MCF 10A (cell line): ENCODE data around the gene P2RX7. TPM values are rescaled to one million over a fixed set of nuclear protein-coding genes. Genes with fewer than 3 reads are reported as not detected.

Experiments used
- BruUV-seq: library from RNA; stranded (reverse); fragments of 400-500 nt; replicated peaks from 2 replicates; lab custom pipeline; 2021; lab: Mats Ljungman, UMichigan
- CTCF ChIA-PET: fragments of 300-600 bp; sonication (Branson Sonifier 250); formaldehyde crosslinking; extraction: SDS; loops from one replicate; lab custom pipeline; 2021; ENCODE audit warnings: antibody characterized with exemption, inconsistent platforms; lab: Yijun Ruan, JAX
- POLR2A ChIA-PET: fragments of 300-600, 350-650 bp; sonication (Branson Sonifier 250); formaldehyde crosslinking; extraction: SDS; loops from one replicate; lab custom pipeline; 2020; ENCODE audit warnings: antibody characterized with exemption, inconsistent platforms; lab: Yijun Ruan, JAX
- DNase-seq: peaks from one replicate; pipeline ENCODE4 v3.0.0-alpha.2; 2018; ENCODE audit not compliant: unreplicated experiment
- H3K27ac Mint-ChIP-seq: one replicate; pipeline ENCODE4 v1.8.0; 2022; ENCODE audit warnings: mild to moderate bottlenecking, low read depth, mixed read lengths; ENCODE audit not compliant: unreplicated experiment
- H3K27me3 Mint-ChIP-seq: one replicate; pipeline ENCODE4 v1.8.0; 2022; ENCODE audit warnings: mixed read lengths; ENCODE audit not compliant: insufficient read depth, unreplicated experiment
- H3K36me3 Mint-ChIP-seq: one replicate; pipeline ENCODE4 v1.8.0; 2022; ENCODE audit warnings: mild to moderate bottlenecking, moderate library complexity, mixed read lengths; ENCODE audit not compliant: insufficient read depth, unreplicated experiment
- H3K4me1 Mint-ChIP-seq: one replicate; pipeline ENCODE4 v1.8.0; 2022; ENCODE audit warnings: mixed read lengths; ENCODE audit not compliant: insufficient read depth, unreplicated experiment
- H3K4me3 Mint-ChIP-seq: one replicate; pipeline ENCODE4 v1.8.0; 2022; ENCODE audit warnings: mild to moderate bottlenecking, moderate library complexity, mixed read lengths; ENCODE audit not compliant: unreplicated experiment
- H3K9me3 Mint-ChIP-seq: one replicate; pipeline ENCODE4 v1.8.0; 2022; ENCODE audit warnings: mixed read lengths; ENCODE audit not compliant: unreplicated experiment
- intact Hi-C: fragments of 100-400 bp; cut with micrococcal nuclease; formaldehyde crosslinking; loops from 2 replicates; pipeline ENCODE4 v1.14.1; 2022
- total RNA-seq: library from RNA; stranded (reverse); gene quantifications from 2 replicates; pipeline ENCODE4 v1.2.3, GENCODE V29; 2022
- TF ChIP-seq, protein P1 (sequence below): fragments of 200-600 bp; IDR thresholded peaks from one replicate; pipeline ENCODE4 v1.8.0; 2022; ENCODE audit warnings: antibody characterized with exemption, mild to moderate bottlenecking; ENCODE audit not compliant: unreplicated experiment

P2RX7 gene
- total RNA-seq, 1 experiment from 2014 or later: 0.68 TPM

DNA sequence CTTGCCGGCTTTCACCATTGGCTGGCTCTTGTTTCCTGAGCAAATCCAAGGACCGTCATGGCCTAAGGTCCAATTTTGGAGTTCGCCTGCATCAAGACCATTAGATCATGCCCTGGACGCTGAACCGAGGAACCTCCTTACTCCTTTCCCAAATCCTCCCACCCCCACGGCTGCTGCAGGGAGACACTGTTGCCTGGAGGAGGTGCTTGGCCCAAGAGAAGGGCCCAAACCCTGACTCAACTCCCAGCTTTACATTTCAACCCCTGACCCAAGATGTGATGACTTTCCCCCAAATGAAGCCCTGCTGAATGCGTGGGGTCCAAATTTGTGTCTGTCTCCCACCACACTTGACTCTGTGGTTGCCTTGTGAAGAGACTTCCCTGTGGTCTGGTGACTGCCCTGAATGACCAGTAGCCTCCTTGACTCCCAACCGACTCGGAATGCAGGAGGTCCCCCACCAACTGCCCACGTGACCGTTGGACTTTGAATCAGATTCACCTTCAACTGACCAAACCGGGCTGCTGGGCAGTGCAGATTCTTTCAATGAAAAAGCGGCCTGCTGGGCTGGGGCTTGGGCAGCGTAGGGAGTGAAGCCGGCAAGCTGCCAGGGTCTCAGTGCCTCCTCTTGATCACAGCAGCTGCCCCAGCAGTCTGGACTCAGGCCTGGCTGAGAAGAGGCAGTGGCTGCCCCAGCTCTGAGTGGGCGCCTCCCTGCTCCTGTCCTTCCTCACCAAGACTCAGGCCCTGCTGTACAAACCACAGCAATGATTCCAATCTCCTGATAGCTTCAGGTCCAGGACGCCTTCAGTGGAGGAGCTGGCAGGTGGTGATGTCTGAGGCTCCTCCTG lies 46.9 kb upstream of the P2RX7 start:
- intact Hi-C loops: no loop called here
- no peak for DNase-seq
- ChIA-PET CTCF (interaction anchor here (0.7 to 1.0 kb wide), 2 partner anchors 11 to 439 kb away, joined by 3 to 4 read pairs; no protein-coding TSS in a partner anchor), POLR2A (interaction anchor here (0.7 kb wide), 1 partner anchor 95 kb away, joined by 3 read pairs; no protein-coding TSS in a partner anchor)
- Mint-ChIP-seq H3K4me1 (peaks cover 7% of the 10 kb centered on the region), H3K9me3 (no peaks in the 10 kb centered on the region), H3K36me3 (no peaks in the 10 kb centered on the region), H3K4me3 (no peak overlapping the region), H3K27ac (no peak overlapping the region), H3K27me3 (no peaks in the 10 kb centered on the region)
- no TSS peak for BruUV-seq
- TF ChIP-seq, protein P1, sequence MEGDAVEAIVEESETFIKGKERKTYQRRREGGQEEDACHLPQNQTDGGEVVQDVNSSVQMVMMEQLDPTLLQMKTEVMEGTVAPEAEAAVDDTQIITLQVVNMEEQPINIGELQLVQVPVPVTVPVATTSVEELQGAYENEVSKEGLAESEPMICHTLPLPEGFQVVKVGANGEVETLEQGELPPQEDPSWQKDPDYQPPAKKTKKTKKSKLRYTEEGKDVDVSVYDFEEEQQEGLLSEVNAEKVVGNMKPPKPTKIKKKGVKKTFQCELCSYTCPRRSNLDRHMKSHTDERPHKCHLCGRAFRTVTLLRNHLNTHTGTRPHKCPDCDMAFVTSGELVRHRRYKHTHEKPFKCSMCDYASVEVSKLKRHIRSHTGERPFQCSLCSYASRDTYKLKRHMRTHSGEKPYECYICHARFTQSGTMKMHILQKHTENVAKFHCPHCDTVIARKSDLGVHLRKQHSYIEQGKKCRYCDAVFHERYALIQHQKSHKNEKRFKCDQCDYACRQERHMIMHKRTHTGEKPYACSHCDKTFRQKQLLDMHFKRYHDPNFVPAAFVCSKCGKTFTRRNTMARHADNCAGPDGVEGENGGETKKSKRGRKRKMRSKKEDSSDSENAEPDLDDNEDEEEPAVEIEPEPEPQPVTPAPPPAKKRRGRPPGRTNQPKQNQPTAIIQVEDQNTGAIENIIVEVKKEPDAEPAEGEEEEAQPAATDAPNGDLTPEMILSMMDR: no peak

DNA sequence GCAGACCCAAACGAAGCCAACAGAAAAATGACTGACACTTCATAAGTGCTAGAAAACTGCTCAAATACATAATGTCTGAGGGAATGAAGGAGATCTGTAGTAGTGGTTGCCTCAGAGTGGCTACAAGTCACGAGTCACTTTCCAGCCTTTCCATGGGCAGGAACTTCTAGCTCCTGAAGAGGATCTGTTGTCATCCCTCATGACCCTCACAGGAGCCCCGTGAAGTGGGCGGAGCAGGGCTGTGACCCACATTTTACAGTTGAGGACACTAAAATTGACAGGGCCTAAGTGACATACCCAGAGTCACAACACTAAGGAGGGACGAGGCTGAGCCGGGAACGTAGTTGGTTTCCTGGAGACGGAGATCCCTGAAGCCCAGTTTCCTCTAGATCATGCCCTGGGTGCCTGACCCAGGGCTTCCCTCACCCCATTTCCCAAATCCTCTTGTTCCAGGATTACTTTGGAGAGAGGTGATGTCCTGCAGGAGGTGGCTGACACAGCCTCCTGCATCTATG lies 45.8 kb upstream of the P2RX7 start:
- H3K4me1 Mint-ChIP-seq: peaks cover 7% of the 10 kb centered on the region
- no peaks in the 10 kb centered on the region for H3K27me3 Mint-ChIP-seq
- POLR2A ChIA-PET: no interaction called here
- TF ChIP-seq, protein P1: no peak
- H3K27ac Mint-ChIP-seq: no peak overlapping the region
- no TSS peak for BruUV-seq
- no peak overlapping the region for H3K4me3 Mint-ChIP-seq
- CTCF ChIA-PET: interaction anchor here (0.7 to 1.0 kb wide), 2 partner anchors 9 to 114 kb away, joined by 3 to 4 read pairs; no protein-coding TSS in a partner anchor
- intact Hi-C loops: no loop called here
- DNase-seq: no peak
- no peaks in the 10 kb centered on the region for H3K9me3 Mint-ChIP-seq
- H3K36me3 Mint-ChIP-seq: no peaks in the 10 kb centered on the region

DNA sequence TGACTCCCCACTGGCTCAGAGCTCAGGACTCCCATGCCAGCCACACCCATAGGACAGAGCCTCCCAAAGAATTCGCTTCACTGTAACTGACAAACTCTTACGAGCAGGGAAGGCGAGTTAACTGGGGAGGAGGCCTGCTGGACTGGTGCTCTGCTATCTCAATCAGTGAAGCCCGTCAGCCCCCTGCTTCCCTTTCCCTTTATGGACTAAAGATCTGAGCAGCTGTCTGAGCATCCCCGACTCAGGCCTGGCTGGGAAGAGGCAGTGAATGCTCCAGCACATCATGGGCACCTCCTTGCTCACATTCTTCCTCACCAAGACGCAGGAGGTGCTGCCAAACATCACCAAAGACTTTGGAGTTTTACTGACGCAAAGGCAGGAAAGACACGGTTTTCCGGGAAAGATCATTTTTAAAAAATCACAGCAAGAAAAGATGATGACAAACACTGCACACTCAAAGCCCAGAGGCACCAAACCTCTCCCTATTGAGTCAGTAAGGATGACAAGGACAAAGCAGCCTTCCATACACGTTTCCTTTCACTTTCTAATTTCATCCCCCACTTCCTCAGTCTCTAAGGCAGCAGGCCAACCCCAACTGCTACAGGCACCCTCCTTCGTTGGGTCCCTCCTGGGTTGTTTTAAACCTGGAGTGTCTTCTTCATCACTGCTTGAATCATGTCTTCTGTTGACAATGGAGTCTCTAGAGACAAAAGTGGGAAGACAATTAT lies 45.0 kb upstream of the P2RX7 start:
- DNase-seq: no peak
- no peaks in the 10 kb centered on the region for H3K9me3 Mint-ChIP-seq
- H3K36me3 Mint-ChIP-seq: no peaks in the 10 kb centered on the region
- H3K4me1 Mint-ChIP-seq: peaks cover 7% of the 10 kb centered on the region
- intact Hi-C loops: no loop called here
- POLR2A ChIA-PET: no interaction called here
- no TSS peak for BruUV-seq
- no peak overlapping the region for H3K4me3 Mint-ChIP-seq
- TF ChIP-seq, protein P1: no peak
- CTCF ChIA-PET: interaction anchor here (0.6 kb wide), 1 partner anchor 619 kb away, joined by 3 read pairs; no protein-coding TSS in a partner anchor
- no peaks in the 10 kb centered on the region for H3K27me3 Mint-ChIP-seq
- no peak overlapping the region for H3K27ac Mint-ChIP-seq

DNA sequence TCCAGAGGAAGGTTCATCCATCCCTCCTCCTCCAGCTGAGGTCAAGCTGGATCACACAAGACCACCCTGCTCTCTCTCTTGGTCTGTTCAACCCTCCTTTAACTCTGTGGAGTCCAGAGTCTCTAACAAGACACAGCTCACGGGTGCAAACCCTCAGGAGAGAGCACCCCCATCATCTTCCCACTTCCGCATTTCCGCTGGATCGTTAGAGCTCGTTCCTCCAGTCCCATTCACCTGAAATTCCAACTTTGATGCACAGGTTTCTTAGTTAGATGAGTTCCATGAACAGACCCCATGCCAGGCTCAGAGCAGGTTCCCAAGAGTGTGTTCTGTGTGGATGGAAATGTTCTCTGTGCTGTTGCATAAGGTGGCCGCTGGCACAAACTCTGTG lies 44.5 kb upstream of the P2RX7 start:
- no peak for DNase-seq
- CTCF ChIA-PET: no interaction called here
- Mint-ChIP-seq H3K9me3 (no peaks in the 10 kb centered on the region), H3K36me3 (no peaks in the 10 kb centered on the region), H3K27me3 (no peaks in the 10 kb centered on the region), H3K27ac (no peak overlapping the region), H3K4me3 (no peak overlapping the region), H3K4me1 (peaks cover 7% of the 10 kb centered on the region)
- POLR2A ChIA-PET: no interaction called here
- intact Hi-C loops: no loop called here
- no TSS peak for BruUV-seq
- TF ChIP-seq, protein P1: no peak
